Measurements from ENCODE around the gene STK10.

- no peak for TF ChIP-seq CTCF (IDR thresholded peaks at IDR 0.05)
- no peak for TF ChIP-seq POLR2A (IDR thresholded peaks at IDR 0.05)
Observed at GRCh38 chr5:172146748-172147092, 41.3 kb downstream of the STK10 start.
